Lower leg skin (tissue), 4 donors: Measurements from ENCODE around the gene AGBL1. TPM values are rescaled to one million over a fixed set of nuclear protein-coding genes. Genes with fewer than 3 reads are reported as not detected.

ENCODE experiments used
- DNase-seq, 2 donors: peaks; one replicate each; pipeline ENCODE4 v3.0.0-alpha.2; 2019; ENCODE audit warnings: low spot score in 2 of 2
- H3K4me3 ChIP-seq: fragments of 200-600 bp; sonication (generic); 2 replicates; pipeline ENCODE4 v1.5.1; 2017; ENCODE audit warnings: mild to moderate bottlenecking, low read depth; ENCODE audit not compliant: poor library complexity, severe bottlenecking
- CTCF ChIP-seq, 3 donors: fragments of 450-650 bp; IDR thresholded peaks; one replicate each; pipeline ENCODE4 v1.5.1; 2016; ENCODE audit warnings: antibody characterized with exemption in 3 of 3, mild to moderate bottlenecking in 3 of 3, moderate library complexity in 2 of 3
- POLR2A ChIP-seq, 2 donors: fragments of 450-650 bp; IDR thresholded peaks; one replicate each; pipeline ENCODE4 v1.6.1; 2016 to 2017; ENCODE audit warnings: antibody characterized with exemption in 2 of 2, mild to moderate bottlenecking in 1 of 2, moderate library complexity in 1 of 2
- WGBS, 2 donors: methylation state at CpG; one replicate each; pipeline ENCODE4 v1.1.5; 2018; 5-methylcytosine and 5-hydroxymethylcytosine counted together
- intact Hi-C: fragments of 100-400 bp; cut with DNase I; formaldehyde crosslinking; loops from one replicate; pipeline ENCODE4 v1.15.0; 2023; ENCODE audit warnings: low total_unique reads
- total RNA-seq, 4 donors: library from RNA; depleted of rRNA; stranded (reverse); fragments of >200 nt; gene quantifications; one replicate each; pipeline ENCODE4 v1.1.0, GENCODE V29; 2016

AGBL1 gene
- total RNA-seq, 4 donors from 2014 or later: 0.13 to 0.91 TPM; not detected in 2

GRCh38 chr15:86197770-86198169 is 118.1 kb downstream of the AGBL1 start:
- intact Hi-C loops: no loop called here
- DNase-seq: no peak
- TF ChIP-seq POLR2A (IDR thresholded peaks at IDR 0.05) (no peak), CTCF (IDR thresholded peaks at IDR 0.05) (no peak)
- H3K4me3 ChIP-seq: no peak overlapping the region

GRCh38 chr15:86199467-86200145 is 119.9 kb downstream of the AGBL1 start:
- H3K4me3 ChIP-seq: no peak overlapping the region
- no peak for DNase-seq
- 64 to 68% methylated on average over 7 of the region's 7 CpGs for WGBS, 2 donors
- TF ChIP-seq POLR2A (IDR thresholded peaks at IDR 0.05) (no peak), CTCF (IDR thresholded peaks at IDR 0.05) (no peak)
- intact Hi-C loops: no loop called here

- DNase-seq: no peak
- intact Hi-C loops: no loop called here
- 77 to 88% methylated on average over 3 of the region's 3 CpGs for WGBS, 2 donors
- H3K4me3 ChIP-seq: no peak overlapping the region
- TF ChIP-seq POLR2A (IDR thresholded peaks at IDR 0.05) (no peak), CTCF (IDR thresholded peaks at IDR 0.05) (no peak)
Observed at GRCh38 chr15:86201313-86202008, 121.8 kb downstream of the AGBL1 start.

GRCh38 chr15:86203462-86203861 is 123.8 kb downstream of the AGBL1 start:
- 66 to 77% methylated on average over 2 of the region's 2 CpGs for WGBS, 2 donors
- no peak overlapping the region for H3K4me3 ChIP-seq
- TF ChIP-seq CTCF (IDR thresholded peaks at IDR 0.05) (no peak), POLR2A (IDR thresholded peaks at IDR 0.05) (no peak)
- no peak for DNase-seq
- intact Hi-C loops: no loop called here

- DNase-seq: no peak
- WGBS, 2 donors: 71% methylated on average over 2 of the region's 2 CpGs
- intact Hi-C loops: no loop called here
- TF ChIP-seq POLR2A (IDR thresholded peaks at IDR 0.05) (no peak), CTCF (IDR thresholded peaks at IDR 0.05) (no peak)
- no peak overlapping the region for H3K4me3 ChIP-seq
Observed at GRCh38 chr15:86205096-86205495, 125.4 kb downstream of the AGBL1 start.
